ENCODE measurements around the gene SDHC. TPM values are rescaled to one million over a fixed set of nuclear protein-coding genes. Genes with fewer than 3 reads are reported as not detected.

SDHC gene
- total RNA-seq, 1 experiment from 2014 or later: 221 TPM

- TSS peak; percentile 98 for BruUV-seq (replicated peaks)
- in situ Hi-C loops (cut with HindIII; ENCODE audit: low pct_unique_long_range_greater_than_20kb, low sequenced_read_pairs): loop anchor here (25.0 kb wide), 1 partner anchor 187 kb away; the partner anchor contains the start of genes APOA2, FCER1G and NDUFS2
- ChIA-PET CTCF (no interaction called here), POLR2A (no interaction called here)
- H3K36me3 ChIP-seq (ENCODE audit: control insufficient read depth, insufficient read depth, low read length): no peaks in the 10 kb centered on the region
- intact Hi-C loops (cut with micrococcal nuclease; ENCODE audit: unreplicated experiment): no loop called here
- H3K4me1 ChIP-seq (ENCODE audit: control insufficient read depth, insufficient read depth, low read length): peaks cover 34% of the 10 kb centered on the region
- H3K9me3 ChIP-seq (ENCODE audit: control insufficient read depth, insufficient read depth, low read depth, low read length): no peaks in the 10 kb centered on the region
- H3K27me3 ChIP-seq (ENCODE audit: control insufficient read depth, insufficient read depth, low read length): no peaks in the 10 kb centered on the region
- TF ChIP-seq POLR2AphosphoS5 (IDR thresholded peaks at IDR 0.05; ENCODE audit: low read depth, low read length) (no peak), REST (IDR thresholded peaks at IDR 0.05; ENCODE audit: insufficient read depth in 1 of 2, low read depth in 2 of 2, low read length in 1 of 2) (no peak), SIN3A (IDR thresholded peaks at IDR 0.05; ENCODE audit: borderline replicate concordance, insufficient read depth, low read depth, low read length) (no peak), TCF7L2 (IDR thresholded peaks at IDR 0.05; ENCODE audit: low read depth, low read length) (no peak)
- TF ChIP-seq, protein P1, sequence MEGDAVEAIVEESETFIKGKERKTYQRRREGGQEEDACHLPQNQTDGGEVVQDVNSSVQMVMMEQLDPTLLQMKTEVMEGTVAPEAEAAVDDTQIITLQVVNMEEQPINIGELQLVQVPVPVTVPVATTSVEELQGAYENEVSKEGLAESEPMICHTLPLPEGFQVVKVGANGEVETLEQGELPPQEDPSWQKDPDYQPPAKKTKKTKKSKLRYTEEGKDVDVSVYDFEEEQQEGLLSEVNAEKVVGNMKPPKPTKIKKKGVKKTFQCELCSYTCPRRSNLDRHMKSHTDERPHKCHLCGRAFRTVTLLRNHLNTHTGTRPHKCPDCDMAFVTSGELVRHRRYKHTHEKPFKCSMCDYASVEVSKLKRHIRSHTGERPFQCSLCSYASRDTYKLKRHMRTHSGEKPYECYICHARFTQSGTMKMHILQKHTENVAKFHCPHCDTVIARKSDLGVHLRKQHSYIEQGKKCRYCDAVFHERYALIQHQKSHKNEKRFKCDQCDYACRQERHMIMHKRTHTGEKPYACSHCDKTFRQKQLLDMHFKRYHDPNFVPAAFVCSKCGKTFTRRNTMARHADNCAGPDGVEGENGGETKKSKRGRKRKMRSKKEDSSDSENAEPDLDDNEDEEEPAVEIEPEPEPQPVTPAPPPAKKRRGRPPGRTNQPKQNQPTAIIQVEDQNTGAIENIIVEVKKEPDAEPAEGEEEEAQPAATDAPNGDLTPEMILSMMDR (IDR thresholded peaks at IDR 0.05): no peak
- DNase-seq (ENCODE audit: low read depth, low spot score): no peak
- peak; percentile 20 for ATAC-seq
- peak overlapping the region; percentile 100 for H3K27ac ChIP-seq (ENCODE audit: low read length)
- peak overlapping the region; percentile 74 to 82 for H3K4me3 ChIP-seq (ENCODE audit: low read depth in 2 of 2, low read length in 2 of 2)
Observed at GRCh38 chr1:161398900-161399256, 84.7 kb downstream of the SDHC start.

- in situ Hi-C loops (cut with HindIII; ENCODE audit: low pct_unique_long_range_greater_than_20kb, low sequenced_read_pairs) (loop anchor here (25.0 kb wide), 1 partner anchor 187 kb away; the partner anchor contains the start of genes APOA2, FCER1G and NDUFS2), intact Hi-C loops (cut with micrococcal nuclease; ENCODE audit: unreplicated experiment) (no loop called here)
- TF ChIP-seq REST (IDR thresholded peaks at IDR 0.05; ENCODE audit: insufficient read depth in 1 of 2, low read depth in 2 of 2, low read length in 1 of 2): 0 out of 4 replicates have a peak, but pooled peaks of 1 of the 2 experiments have one; percentile 16
- peak; percentile 68; the same call in 1 of the 2 replicates for TF ChIP-seq SIN3A (IDR thresholded peaks at IDR 0.05; ENCODE audit: borderline replicate concordance, insufficient read depth, low read depth, low read length)
- TF ChIP-seq, protein P1 (IDR thresholded peaks at IDR 0.05): no peak; the same call in 1 of the 2 replicates
- no peak for TF ChIP-seq TCF7L2 (IDR thresholded peaks at IDR 0.05; ENCODE audit: low read depth, low read length)
- TF ChIP-seq POLR2AphosphoS5 (IDR thresholded peaks at IDR 0.05; ENCODE audit: low read depth, low read length): peak; percentile 86
- DNase-seq (ENCODE audit: low read depth, low spot score) (peak; percentile 91), ATAC-seq (peak; percentile 82)
- no TSS peak for BruUV-seq (replicated peaks)
- H3K4me1 ChIP-seq (ENCODE audit: control insufficient read depth, insufficient read depth, low read length): peaks cover 39% of the 10 kb centered on the region
- no peaks in the 10 kb centered on the region for H3K36me3 ChIP-seq (ENCODE audit: control insufficient read depth, insufficient read depth, low read length)
- CTCF ChIA-PET: no interaction called here
- POLR2A ChIA-PET: interaction anchor here (0.6 to 0.7 kb wide), 2 partner anchors 10 to 1084 kb away, joined by 4 to 16 read pairs; no protein-coding TSS in a partner anchor
- peak overlapping the region; percentile 100 for H3K27ac ChIP-seq (ENCODE audit: low read length)
- H3K4me3 ChIP-seq (ENCODE audit: low read depth in 2 of 2, low read length in 2 of 2): peak overlapping the region; percentile 74 to 82
- no peaks in the 10 kb centered on the region for H3K27me3 ChIP-seq (ENCODE audit: control insufficient read depth, insufficient read depth, low read length)
- no peaks in the 10 kb centered on the region for H3K9me3 ChIP-seq (ENCODE audit: control insufficient read depth, insufficient read depth, low read depth, low read length)
Observed at GRCh38 chr1:161399257-161399998, 85.2 kb downstream of the SDHC start.
